Activated CD8-positive, alpha-beta T cell treated with anti-CD3 and anti-CD28 coated beads for 36 hours (primary cell): Measurements from ENCODE around the gene HSPA1B. TPM values are rescaled to one million over a fixed set of nuclear protein-coding genes. Genes with fewer than 3 reads are reported as not detected.

Source experiments
- ATAC-seq: fragments of 200-7000 bp; cut with Tn5 transposase; one replicate; pipeline ENCODE4 v1.10.0; 2021; ENCODE audit warnings: mild to moderate bottlenecking, moderate library complexity
- CTCF ChIA-PET: fragments of 350-600 bp; sonication (Branson Sonifier 250); formaldehyde crosslinking; loops from one replicate; lab custom pipeline; 2021; ENCODE audit warnings: antibody characterized with exemption; lab: Charles Lee
- POLR2A ChIA-PET: fragments of 350-600 bp; sonication (Branson Sonifier 250); formaldehyde crosslinking; loops from one replicate; lab custom pipeline; 2021; ENCODE audit warnings: antibody characterized with exemption; lab: Charles Lee
- DNase-seq: peaks from one replicate; pipeline ENCODE4 v3.0.0-alpha.2; 2020
- H3K27ac Mint-ChIP-seq: one replicate; pipeline ENCODE4 v1.8.0; 2021; ENCODE audit warnings: mild to moderate bottlenecking, mixed read lengths
- H3K27me3 Mint-ChIP-seq: one replicate; pipeline ENCODE4 v1.8.0; 2021; ENCODE audit warnings: mixed read lengths
- H3K36me3 Mint-ChIP-seq: one replicate; pipeline ENCODE4 v1.8.0; 2021; ENCODE audit warnings: low read depth, mixed read lengths
- H3K4me1 Mint-ChIP-seq: one replicate; pipeline ENCODE4 v1.8.0; 2021; ENCODE audit warnings: low read depth, mixed read lengths
- H3K4me3 Mint-ChIP-seq: one replicate; pipeline ENCODE4 v1.8.0; 2021; ENCODE audit warnings: mild to moderate bottlenecking, moderate library complexity, mixed read lengths
- H3K9me3 Mint-ChIP-seq: one replicate; pipeline ENCODE4 v1.8.0; 2021; ENCODE audit warnings: mixed read lengths
- intact Hi-C: fragments of 100-400 bp; cut with micrococcal nuclease; formaldehyde crosslinking; loops from one replicate; pipeline ENCODE4 v1.10.0; 2022
- total RNA-seq, 2 experiments: library from RNA; stranded (reverse); gene quantifications; one replicate each; pipeline ENCODE4 v1.2.3, GENCODE V29; 2021
- TF ChIP-seq, protein P1 (sequence below): fragments of 200-600 bp; IDR thresholded peaks from one replicate; pipeline ENCODE4 v1.8.0; 2022; ENCODE audit warnings: antibody characterized with exemption, mild to moderate bottlenecking

Gene HSPA1B
- total RNA-seq, 2 experiments from 2014 or later, result 50.4 to 50.8 TPM

- Mint-ChIP-seq H3K27ac (no peak overlapping the region), H3K4me3 (no peak overlapping the region), H3K27me3 (no peaks in the 10 kb centered on the region), H3K9me3 (no peaks in the 10 kb centered on the region), H3K36me3 (peaks cover 29% of the 10 kb centered on the region), H3K4me1 (no peaks in the 10 kb centered on the region)
- ATAC-seq (no peak), DNase-seq (no peak)
- ChIA-PET POLR2A (interaction anchor here (1.0 kb wide), 1 partner anchor 74 kb away, joined by 3 read pairs; no protein-coding TSS in a partner anchor), CTCF (no interaction called here)
- intact Hi-C loops, result no loop called here
- TF ChIP-seq, protein P1, sequence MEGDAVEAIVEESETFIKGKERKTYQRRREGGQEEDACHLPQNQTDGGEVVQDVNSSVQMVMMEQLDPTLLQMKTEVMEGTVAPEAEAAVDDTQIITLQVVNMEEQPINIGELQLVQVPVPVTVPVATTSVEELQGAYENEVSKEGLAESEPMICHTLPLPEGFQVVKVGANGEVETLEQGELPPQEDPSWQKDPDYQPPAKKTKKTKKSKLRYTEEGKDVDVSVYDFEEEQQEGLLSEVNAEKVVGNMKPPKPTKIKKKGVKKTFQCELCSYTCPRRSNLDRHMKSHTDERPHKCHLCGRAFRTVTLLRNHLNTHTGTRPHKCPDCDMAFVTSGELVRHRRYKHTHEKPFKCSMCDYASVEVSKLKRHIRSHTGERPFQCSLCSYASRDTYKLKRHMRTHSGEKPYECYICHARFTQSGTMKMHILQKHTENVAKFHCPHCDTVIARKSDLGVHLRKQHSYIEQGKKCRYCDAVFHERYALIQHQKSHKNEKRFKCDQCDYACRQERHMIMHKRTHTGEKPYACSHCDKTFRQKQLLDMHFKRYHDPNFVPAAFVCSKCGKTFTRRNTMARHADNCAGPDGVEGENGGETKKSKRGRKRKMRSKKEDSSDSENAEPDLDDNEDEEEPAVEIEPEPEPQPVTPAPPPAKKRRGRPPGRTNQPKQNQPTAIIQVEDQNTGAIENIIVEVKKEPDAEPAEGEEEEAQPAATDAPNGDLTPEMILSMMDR, result no peak
Measured at GRCh38 chr6:31878222-31878621, 50.7 kb downstream of the HSPA1B start.

GRCh38 chr6:31878726-31879125 lies 51.2 kb downstream of the HSPA1B start, which contains the start of gene SLC44A4:
Gene SLC44A4, minus strand, starts transcription at chr6:31878997. Its CDS starts 17 bp downstream, at chr6:31878980.
- H3K4me3 Mint-ChIP-seq, result no peak within 1 kb of the TSS
- DNase-seq, result no peak
- H3K36me3 Mint-ChIP-seq, result peaks cover 32% of the 10 kb centered on the region
- H3K27me3 Mint-ChIP-seq, result no peaks in the 10 kb centered on the region
- TF ChIP-seq, protein P1, result no peak
- ChIA-PET CTCF (no interaction called here), POLR2A (interaction anchor here (1.0 kb wide), 1 partner anchor 73 kb away, joined by 3 read pairs; no protein-coding TSS in a partner anchor)
- H3K27ac Mint-ChIP-seq, result no peak within 1 kb of the TSS
- intact Hi-C loops, result no loop called here
- H3K9me3 Mint-ChIP-seq, result no peaks in the 10 kb centered on the region
- ATAC-seq, result no peak
- no peaks in the 10 kb centered on the region for H3K4me1 Mint-ChIP-seq

DNA sequence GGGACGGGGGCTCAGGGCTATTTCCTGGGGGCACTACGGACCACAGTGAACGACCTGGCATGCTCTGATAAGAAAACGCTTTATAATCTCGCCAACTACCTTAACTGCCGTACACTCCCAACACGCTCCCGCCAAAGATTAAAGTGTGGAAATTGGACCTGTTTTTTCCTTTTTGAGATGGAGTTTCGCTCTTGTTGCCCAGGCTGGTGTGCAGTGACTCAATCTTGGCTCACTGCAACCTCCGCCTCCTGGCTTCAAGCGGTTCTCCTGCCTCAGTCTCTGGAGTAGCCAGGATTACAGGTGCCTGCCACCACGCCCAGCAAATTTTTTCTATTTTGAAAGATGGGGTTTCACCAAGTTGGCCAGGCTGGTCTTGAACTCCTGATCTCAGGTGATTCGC lies 51.6 kb downstream of the HSPA1B start:
- Mint-ChIP-seq H3K9me3 (no peaks in the 10 kb centered on the region), H3K27me3 (no peaks in the 10 kb centered on the region), H3K36me3 (peaks cover 33% of the 10 kb centered on the region), H3K4me1 (no peaks in the 10 kb centered on the region), H3K27ac (no peak overlapping the region), H3K4me3 (no peak overlapping the region)
- TF ChIP-seq, protein P1, result no peak
- DNase-seq, result no peak
- intact Hi-C loops, result no loop called here
- no peak for ATAC-seq
- CTCF ChIA-PET, result no interaction called here
- POLR2A ChIA-PET, result interaction anchor here (1.0 kb wide), 1 partner anchor 73 kb away, joined by 3 read pairs; no protein-coding TSS in a partner anchor

Other genes starting within 250 kb of the HSPA1B start
- gene LTB, start 245.3 kb upstream of the HSPA1B start, total RNA-seq, result 100 to 1,000 TPM; 368 to 375 TPM
- 10 to 100 TPM; 40.4 to 43.6 TPM for gene LST1, start 241.5 kb upstream of the HSPA1B start, total RNA-seq
- 10 to 100 TPM; 60.1 to 60.3 TPM for gene NCR3, start 234.7 kb upstream of the HSPA1B start, total RNA-seq
- gene AIF1, start 212.5 kb upstream of the HSPA1B start, total RNA-seq, result 100 to 1,000 TPM; 240 to 253 TPM
- gene PRRC2A, start 207.0 kb upstream of the HSPA1B start, total RNA-seq, result 100 to 1,000 TPM; 257 to 262 TPM
- gene BAG6, start 175.1 kb upstream of the HSPA1B start, total RNA-seq, result 100 to 1,000 TPM; 303 to 318 TPM
- 1 to 10 TPM; 4.4 to 4.9 TPM for gene APOM, start 171.8 kb upstream of the HSPA1B start, total RNA-seq
- gene C6orf47, start 167.0 kb upstream of the HSPA1B start, total RNA-seq, result 10 to 100 TPM; 11.4 to 11.7 TPM
- 10 to 100 TPM; 29.4 to 30.9 TPM for gene GPANK1, start 162.7 kb upstream of the HSPA1B start, total RNA-seq
- 100 to 1,000 TPM; 241 to 247 TPM for gene CSNK2B, start 161.7 kb upstream of the HSPA1B start, total RNA-seq
- gene LY6G5B, start 157.8 kb upstream of the HSPA1B start, total RNA-seq, result 10 to 100 TPM; 14.7 to 16.1 TPM
- gene LY6G5C, start 146.7 kb upstream of the HSPA1B start, total RNA-seq, result 1 to 10 TPM; 1.6 to 2.3 TPM
- gene ABHD16A, start 124.4 kb upstream of the HSPA1B start, total RNA-seq, result 10 to 100 TPM; 23.7 to 24.3 TPM
- not detected for gene LY6G6F, start 120.9 kb upstream of the HSPA1B start, total RNA-seq
- not detected for gene LY6G6D, start 112.4 kb upstream of the HSPA1B start, total RNA-seq
- gene LY6G6C, start 106.0 kb upstream of the HSPA1B start, total RNA-seq, result not detected
- gene MPIG6B, start 104.4 kb upstream of the HSPA1B start, total RNA-seq, result under 1 TPM; 0.65 to 0.81 TPM
- gene DDAH2, start 98.4 kb upstream of the HSPA1B start, total RNA-seq, result 1 to 10 TPM; 6.3 to 6.9 TPM
- 100 to 1,000 TPM; 334 to 346 TPM for gene CLIC1, start 91.2 kb upstream of the HSPA1B start, total RNA-seq
- 100 to 1,000 TPM in 1 of 2 experiments, 10 to 100 TPM in 1; 96.9 to 105 TPM for gene MSH5, start 87.7 kb upstream of the HSPA1B start, total RNA-seq
- 10 to 100 TPM; 13.6 to 18.7 TPM for gene SAPCD1, start 65.1 kb upstream of the HSPA1B start, total RNA-seq
- gene VWA7, start 50.4 kb upstream of the HSPA1B start, total RNA-seq, result 1 to 10 TPM; 1.6 TPM
- 100 to 1,000 TPM; 150 to 153 TPM for gene VARS1, start 32.0 kb upstream of the HSPA1B start, total RNA-seq
- gene LSM2, start 20.8 kb upstream of the HSPA1B start, total RNA-seq, result 100 to 1,000 TPM; 117 to 120 TPM
- gene HSPA1L, start 12.5 kb upstream of the HSPA1B start, total RNA-seq, result 1 to 10 TPM; 1.7 to 2.0 TPM
- 10 to 100 TPM; 36.6 to 37.8 TPM for gene HSPA1A, start 12.2 kb upstream of the HSPA1B start, total RNA-seq
- gene NEU1, start 35.1 kb downstream of the HSPA1B start, total RNA-seq, result 1 to 10 TPM; 8.7 to 9.8 TPM
- gene SLC44A4, start 51.3 kb downstream of the HSPA1B start, total RNA-seq, result not detected
- gene EHMT2, start 70.0 kb downstream of the HSPA1B start, total RNA-seq, result 10 to 100 TPM; 55.4 to 56.8 TPM
- gene ZBTB12, start 74.3 kb downstream of the HSPA1B start, total RNA-seq, result 1 to 10 TPM; 1.8 to 2.1 TPM
- gene C2, start 100.0 kb downstream of the HSPA1B start, total RNA-seq, result 1 to 10 TPM in 1 of 2 experiments, under 1 TPM in 1; 0.99 to 1.4 TPM
- under 1 TPM; 0.43 to 0.45 TPM for gene CFB, start 118.4 kb downstream of the HSPA1B start, total RNA-seq
- gene NELFE, start 131.2 kb downstream of the HSPA1B start, total RNA-seq, result 10 to 100 TPM; 60.5 to 61.0 TPM
- gene SKIC2, start 131.4 kb downstream of the HSPA1B start, total RNA-seq, result 10 to 100 TPM; 76.5 to 77.3 TPM
- 10 to 100 TPM; 13.0 to 13.1 TPM for gene DXO, start 144.4 kb downstream of the HSPA1B start, total RNA-seq
- 1 to 10 TPM; 2.8 to 3.2 TPM for gene C4A, start 154.3 kb downstream of the HSPA1B start, total RNA-seq
- gene C4B, start 187.1 kb downstream of the HSPA1B start, total RNA-seq, result 1 to 10 TPM; 2.7 to 3.3 TPM
- gene CYP21A2, start 210.7 kb downstream of the HSPA1B start, total RNA-seq, result under 1 TPM; 0.16 to 0.27 TPM